ENCODE results near the gene ECHDC1.
"Not testable (repeated sequence)": the region's sequence is repeated elsewhere in the genome, so short reads cannot be mapped to it uniquely, and the experiment has no call there.

The ECHDC1 gene

GRCh38 chr6:127342296-127342945, 988 bp downstream of the ECHDC1 start:
- DNase-seq (ENCODE audit: low read depth, low spot score): peak; percentile 2

- DNase-seq (ENCODE audit: low read depth, low spot score): no peak
These were observed 1.8 kb downstream of the ECHDC1 start for GRCh38 chr6:127341471-127342202.

- no peak for DNase-seq (ENCODE audit: low read depth, low spot score)
These were observed 3.2 kb downstream of the ECHDC1 start for GRCh38 chr6:127340171-127340570.

- no peak for DNase-seq (ENCODE audit: low read depth, low spot score)
These were observed 4.5 kb downstream of the ECHDC1 start for GRCh38 chr6:127338936-127339335.

- no peak for DNase-seq (ENCODE audit: low read depth, low spot score)
These were observed 10.9 kb downstream of the ECHDC1 start for GRCh38 chr6:127332383-127332961.

GRCh38 chr6:127331256-127331655, 12.2 kb downstream of the ECHDC1 start:
- not testable (repeated sequence) for DNase-seq (ENCODE audit: low read depth, low spot score)

GRCh38 chr6:127328043-127328609, 15.3 kb downstream of the ECHDC1 start:
- no peak for DNase-seq (ENCODE audit: low read depth, low spot score)

GRCh38 chr6:127319686-127320085, 23.7 kb downstream of the ECHDC1 start:
- DNase-seq (ENCODE audit: low read depth, low spot score): no peak

GRCh38 chr6:127317388-127318128, 25.9 kb downstream of the ECHDC1 start:
- DNase-seq (ENCODE audit: low read depth, low spot score): no peak

- no peak for DNase-seq (ENCODE audit: low read depth, low spot score)
These were observed 37.7 kb downstream of the ECHDC1 start for GRCh38 chr6:127305741-127306140.

- DNase-seq (ENCODE audit: low read depth, low spot score): no peak
These were observed 39.5 kb downstream of the ECHDC1 start for GRCh38 chr6:127303917-127304316.

- DNase-seq (ENCODE audit: low read depth, low spot score): peak; percentile 26
These were observed 40.4 kb downstream of the ECHDC1 start for GRCh38 chr6:127302728-127303660.

GRCh38 chr6:127301199-127301700, 42.2 kb downstream of the ECHDC1 start:
- DNase-seq (ENCODE audit: low read depth, low spot score): no peak

- no peak for DNase-seq (ENCODE audit: low read depth, low spot score)
These were observed 43.0 kb downstream of the ECHDC1 start for GRCh38 chr6:127300411-127300810.

GRCh38 chr6:127299522-127300240, 43.7 kb downstream of the ECHDC1 start:
- DNase-seq (ENCODE audit: low read depth, low spot score): no peak

- DNase-seq (ENCODE audit: low read depth, low spot score): no peak
These were observed 44.9 kb downstream of the ECHDC1 start for GRCh38 chr6:127298475-127298874.

- DNase-seq (ENCODE audit: low read depth, low spot score): no peak
These were observed 45.8 kb downstream of the ECHDC1 start for GRCh38 chr6:127297502-127298070.

- no peak for DNase-seq (ENCODE audit: low read depth, low spot score)
These were observed 51.9 kb downstream of the ECHDC1 start for GRCh38 chr6:127291495-127291894.

Measured in smooth muscle cell of the brain vasculature (primary cell).